CD4-positive, alpha-beta T cell treated with Interferon gamma for 1 hour (primary cell): ENCODE measurements around the gene ATRX.
"Not testable (repeated sequence)": the region's sequence is repeated elsewhere in the genome, so short reads cannot be mapped to it uniquely, and the experiment has no call there.

Experiments used
- DNase-seq: peaks from one replicate; pipeline ENCODE4 v3.0.0-alpha.2; 2020

Gene ATRX

DNA sequence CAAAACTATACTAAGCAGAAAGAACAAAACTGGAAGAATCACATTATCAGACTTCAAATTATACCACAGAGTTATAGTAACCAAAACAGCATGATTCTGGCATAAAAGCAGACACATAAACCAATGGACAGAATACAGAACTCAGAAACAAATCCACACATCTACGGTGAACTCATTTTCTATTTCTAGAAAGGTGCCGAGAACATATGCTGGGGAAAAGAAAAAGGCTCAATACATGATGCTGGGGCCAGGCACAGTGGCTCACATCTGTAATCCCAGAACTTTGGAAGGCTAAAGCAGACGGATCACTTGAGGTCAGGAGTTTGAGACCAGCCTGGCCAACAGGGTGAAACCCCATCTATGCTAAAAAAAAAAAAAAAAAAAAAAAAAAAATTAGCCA lies 52.7 kb downstream of the ATRX start:
- DNase-seq = no peak

DNA sequence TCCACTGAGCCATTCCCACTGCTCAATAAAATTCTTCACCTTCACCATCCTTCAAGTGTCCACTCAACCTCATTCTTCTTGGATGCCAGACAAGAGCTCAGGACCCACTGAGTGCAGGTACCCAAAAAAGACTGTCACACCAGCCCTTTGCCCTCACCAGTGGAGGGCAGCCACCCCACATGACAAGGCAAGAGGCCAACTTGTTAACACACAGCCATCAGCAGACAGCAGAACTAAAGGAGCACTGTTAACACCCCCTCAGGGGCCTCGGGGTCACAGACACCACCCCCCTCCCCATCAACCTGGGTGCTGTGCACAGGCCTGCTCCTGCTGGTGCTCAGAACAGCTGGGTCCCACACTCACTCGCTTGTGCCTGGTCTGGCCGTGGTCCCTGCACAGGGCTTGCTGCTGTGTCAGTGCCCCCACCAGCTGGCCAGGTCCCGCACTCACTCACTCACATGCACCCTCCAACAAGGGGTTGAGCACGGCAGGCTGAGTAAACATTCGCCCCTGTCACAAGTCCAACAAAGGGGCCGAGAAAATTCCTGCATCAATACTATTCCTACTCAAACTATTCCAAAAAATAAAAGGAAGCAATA lies 54.1 kb downstream of the ATRX start:
- no peak for DNase-seq

GRCh38 chrX:77726095-77726494 lies 59.9 kb downstream of the ATRX start:
- DNase-seq = not testable (repeated sequence)

GRCh38 chrX:77723681-77724080 lies 62.3 kb downstream of the ATRX start:
- DNase-seq = no peak

DNA sequence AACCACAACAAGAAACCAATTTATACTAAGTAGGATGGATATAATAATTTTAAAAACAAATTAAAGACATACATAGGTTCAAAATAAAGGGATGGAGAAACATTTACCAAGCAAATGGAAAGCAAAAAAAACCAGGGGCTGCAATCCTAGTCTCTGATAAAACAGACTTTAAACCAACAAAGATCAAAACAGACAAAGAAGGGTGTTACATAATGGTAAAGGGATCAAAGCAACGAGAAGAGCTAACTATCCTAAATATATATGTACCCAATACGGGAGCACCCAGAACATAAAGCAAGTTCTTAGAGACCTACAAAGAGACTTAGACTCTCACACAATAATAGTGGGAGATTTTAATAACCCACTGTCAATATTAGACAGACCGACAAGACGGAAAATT lies 66.6 kb downstream of the ATRX start:
- no peak for DNase-seq

GRCh38 chrX:77704881-77705280 lies 81.1 kb downstream of the ATRX start:
- DNase-seq = no peak

DNA sequence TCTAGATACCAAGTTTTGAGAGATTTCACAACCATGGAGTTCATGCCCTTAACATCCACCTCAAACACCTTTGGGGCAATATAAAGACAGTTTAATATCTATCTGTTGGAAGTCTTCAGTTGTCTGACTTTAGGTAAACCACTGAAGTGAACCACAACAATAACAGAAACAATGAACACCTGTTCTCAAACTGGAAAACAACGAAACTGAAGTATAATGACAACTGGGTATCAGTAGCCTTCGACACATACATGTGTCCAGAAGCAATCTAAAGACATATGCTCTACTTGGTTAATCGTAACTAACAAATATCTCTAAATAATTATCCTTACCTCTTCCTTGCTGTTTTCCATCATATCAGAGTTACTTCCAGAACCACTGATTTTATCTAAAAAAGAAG lies 87.8 kb downstream of the ATRX start:
- no peak for DNase-seq

DNA sequence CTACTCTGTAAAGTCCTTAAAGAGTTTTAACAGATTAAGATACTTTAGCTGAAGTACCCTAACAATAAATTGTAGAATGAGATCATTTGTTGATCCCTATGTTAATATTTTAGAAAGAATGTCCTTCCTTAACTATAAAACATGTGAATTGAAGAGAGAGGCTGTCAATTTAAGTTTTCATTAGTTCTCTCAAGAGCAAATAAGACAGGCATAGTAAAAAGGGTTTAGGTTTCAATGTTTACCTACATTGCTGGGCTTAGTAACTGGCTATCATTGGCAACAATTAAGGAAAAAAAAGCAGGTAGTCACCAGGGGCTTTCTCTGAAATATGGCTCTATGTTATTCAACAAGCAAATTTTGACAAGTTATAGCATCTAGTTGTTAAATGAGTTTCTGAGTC lies 91.5 kb downstream of the ATRX start:
- no peak for DNase-seq

DNA sequence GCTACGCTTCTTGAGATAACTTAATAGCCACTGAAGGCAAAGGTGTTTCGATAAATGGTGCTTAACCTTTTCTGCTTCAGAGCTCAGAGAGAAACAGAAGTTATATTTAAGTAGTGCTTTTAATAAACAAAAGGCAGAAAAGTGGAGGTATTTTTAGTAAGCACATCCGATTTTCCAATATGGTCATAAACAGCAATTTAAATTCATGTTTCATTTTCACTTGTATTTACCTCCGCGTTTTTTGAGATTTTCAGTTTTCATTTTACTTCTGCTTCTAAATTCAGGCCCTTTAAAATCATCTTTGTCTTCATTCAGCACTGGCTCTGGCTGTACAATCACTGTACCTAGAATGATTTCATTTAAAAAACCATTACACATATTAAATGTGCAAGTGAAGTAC lies 92.4 kb downstream of the ATRX start:
- DNase-seq = no peak

DNA sequence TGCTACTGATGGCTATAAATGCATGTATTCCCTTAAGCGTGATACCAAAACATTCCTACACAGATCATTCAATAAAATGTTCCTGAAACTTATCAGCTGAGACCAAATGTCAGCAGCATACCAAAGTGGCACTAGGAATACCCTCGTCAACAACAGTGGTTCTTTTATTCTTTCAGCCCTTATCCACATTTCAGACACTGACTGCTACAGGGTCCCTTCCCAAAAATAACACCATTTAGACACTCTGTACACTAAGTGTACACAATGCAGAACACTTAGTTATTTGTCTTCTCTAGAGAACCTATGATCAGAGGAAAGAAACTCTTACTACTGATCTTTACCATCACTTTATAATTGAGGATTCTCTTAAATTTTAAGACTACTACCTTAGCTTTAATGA lies 94.1 kb downstream of the ATRX start:
- no peak for DNase-seq

DNA sequence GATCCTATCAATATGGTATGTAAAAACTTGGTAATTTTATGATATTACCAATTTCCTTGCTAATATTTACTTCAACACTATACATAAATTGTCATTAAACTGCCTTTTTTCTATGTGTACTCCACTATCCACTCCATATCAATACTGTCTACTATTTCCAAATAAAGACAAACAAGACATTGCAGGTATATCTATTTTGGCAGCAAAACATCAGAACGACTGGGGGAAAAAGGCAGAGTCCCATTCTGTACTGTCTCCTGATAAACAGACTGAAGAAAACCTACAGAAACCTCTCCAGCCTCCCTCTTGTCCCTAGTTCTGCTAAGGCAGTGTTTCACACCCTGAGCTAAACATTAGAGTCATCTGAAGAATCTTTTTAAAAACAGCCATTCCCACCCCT lies 96.6 kb downstream of the ATRX start:
- DNase-seq = no peak

DNA sequence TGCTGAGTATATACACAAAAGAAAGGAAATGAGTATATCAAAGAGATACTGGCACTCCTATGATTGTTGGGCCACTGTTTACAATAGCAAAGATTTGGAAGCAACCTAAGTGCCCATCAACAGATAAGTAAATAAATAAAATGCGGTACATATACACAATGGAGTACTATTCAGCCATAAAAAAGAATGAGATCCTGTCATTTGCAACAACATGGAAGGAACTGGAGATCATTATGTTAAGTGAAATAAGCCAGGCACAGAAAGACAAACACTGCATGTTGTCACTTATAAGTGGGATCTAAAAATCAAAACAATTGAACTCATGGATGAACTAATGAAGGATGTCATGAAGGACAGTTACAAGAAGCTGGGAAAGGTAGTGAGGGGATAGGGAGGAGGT lies 100.3 kb downstream of the ATRX start:
- DNase-seq = not testable (repeated sequence)

- no peak for DNase-seq
Observed at GRCh38 chrX:77679144-77679543, 106.9 kb downstream of the ATRX start.

DNA sequence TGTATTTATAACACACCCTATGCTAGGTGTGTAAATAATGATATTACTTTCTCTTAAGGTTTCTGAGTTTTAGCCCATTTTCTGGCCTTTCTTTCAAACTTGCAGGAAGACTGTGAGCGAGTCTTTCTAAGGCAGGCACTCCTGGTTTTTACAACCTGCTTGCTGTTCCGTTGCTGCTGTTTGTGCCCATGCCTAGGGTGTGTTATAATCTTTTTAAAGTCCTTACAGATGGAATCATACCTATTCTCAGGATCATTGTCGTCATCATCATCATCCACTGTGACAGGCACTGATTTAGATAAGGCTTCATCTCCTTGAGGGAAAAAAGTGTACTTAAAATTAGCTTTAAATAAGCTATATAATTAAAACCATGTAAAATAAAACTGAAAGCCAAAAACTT lies 110.0 kb downstream of the ATRX start:
- no peak for DNase-seq

- no peak for DNase-seq
Observed at GRCh38 chrX:77668391-77669237, 117.4 kb downstream of the ATRX start.

DNA sequence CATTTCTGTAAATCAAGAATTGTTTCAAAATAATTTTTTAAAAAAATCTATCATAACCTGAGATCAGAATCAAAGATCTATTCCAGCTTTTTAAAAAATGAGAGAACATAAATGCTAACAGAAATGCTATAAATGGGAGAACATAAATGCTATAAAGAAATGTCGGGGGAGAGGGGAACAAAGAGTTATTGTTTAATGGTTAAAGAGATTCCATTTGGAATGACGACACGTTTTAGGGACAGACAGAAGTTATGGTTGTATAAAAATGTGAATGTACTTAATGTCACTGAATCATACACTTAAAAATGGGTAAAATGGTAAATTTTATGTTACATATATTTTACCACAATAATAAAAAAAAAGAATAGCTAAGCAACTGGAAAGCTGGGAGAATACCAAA lies 127.1 kb downstream of the ATRX start:
- no peak for DNase-seq

GRCh38 chrX:77652095-77652494 lies 133.9 kb downstream of the ATRX start:
- DNase-seq = no peak

DNA sequence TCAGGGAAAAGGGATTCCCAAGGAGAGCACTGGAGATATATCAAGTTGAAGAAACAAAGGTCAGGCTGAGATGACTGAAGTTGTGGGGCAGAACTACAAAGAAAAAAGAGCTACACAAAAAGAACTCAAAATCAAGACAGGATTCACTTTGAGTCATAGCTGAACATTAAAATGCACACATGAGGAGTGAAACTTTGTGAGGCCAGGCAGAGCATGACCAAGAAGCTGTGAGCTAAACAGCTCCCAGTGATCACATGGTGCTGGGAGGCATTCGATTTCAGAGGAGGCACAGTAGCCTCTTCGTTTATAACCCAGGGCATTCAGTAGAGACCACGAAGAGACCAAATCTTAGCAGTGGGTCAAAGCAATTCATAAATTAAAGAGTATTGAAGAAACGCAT lies 145.3 kb downstream of the ATRX start:
- no peak for DNase-seq

- no peak for DNase-seq
Observed at GRCh38 chrX:77639820-77640219, 146.2 kb downstream of the ATRX start.

DNA sequence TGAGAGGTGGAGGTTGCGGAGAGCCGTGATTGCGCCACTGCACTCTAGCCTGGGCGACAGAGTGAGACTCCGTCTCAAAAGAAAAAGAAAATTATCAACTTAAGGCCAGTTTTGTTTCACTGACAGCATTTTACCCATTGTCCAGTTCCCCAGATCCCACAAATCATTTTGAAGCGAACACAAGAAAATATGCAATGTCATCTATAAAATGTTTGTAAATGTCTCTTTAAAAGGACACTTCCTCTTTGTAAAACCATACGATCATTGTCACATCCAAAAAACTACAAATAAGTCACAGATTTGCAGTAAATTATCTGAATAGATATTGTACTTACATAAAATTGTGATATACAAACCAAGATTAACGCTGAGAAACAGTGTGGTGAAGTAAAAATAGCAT lies 147.6 kb downstream of the ATRX start:
- no peak for DNase-seq

- no peak for DNase-seq
Observed at GRCh38 chrX:77635373-77635772, 150.6 kb downstream of the ATRX start.

DNA sequence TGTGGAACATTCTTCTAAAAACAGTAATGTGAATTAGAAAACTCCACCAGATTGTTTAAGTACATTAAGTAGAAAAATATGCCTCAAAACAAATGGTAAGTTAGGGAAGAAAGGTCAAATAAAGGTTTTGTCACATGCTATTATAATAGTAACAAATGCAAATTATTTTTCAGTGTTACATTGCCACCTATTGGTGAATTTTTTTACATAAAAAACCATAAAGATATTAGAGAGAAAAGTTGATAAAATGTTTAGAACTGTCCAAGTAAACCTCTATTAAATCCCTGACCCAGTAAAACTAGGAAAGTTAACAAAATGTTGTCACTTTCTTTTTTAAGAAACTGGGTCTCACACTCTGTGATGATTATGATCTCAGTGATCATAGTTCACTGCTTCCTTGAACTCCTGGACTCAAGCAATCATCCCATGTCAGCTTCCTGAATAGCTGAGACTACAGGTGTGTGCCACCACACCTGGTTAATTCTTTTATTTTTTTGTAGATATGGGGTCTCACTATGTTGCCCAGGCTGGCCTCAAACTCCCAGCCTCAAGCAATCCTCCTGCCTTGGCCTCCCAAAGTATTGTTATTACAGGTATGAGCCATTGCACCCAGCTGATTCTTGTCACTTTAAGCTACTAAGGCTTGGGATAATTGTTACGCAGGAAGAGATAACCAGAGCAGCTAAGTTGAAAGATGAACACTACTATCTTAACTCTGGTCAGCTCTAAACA lies 157.6 kb downstream of the ATRX start:
- no peak for DNase-seq

- no peak for DNase-seq
Observed at GRCh38 chrX:77622672-77623071, 163.3 kb downstream of the ATRX start.

GRCh38 chrX:77622233-77622632 lies 163.8 kb downstream of the ATRX start:
- no peak for DNase-seq
